Measurements from ENCODE around the gene BORCS6.

The BORCS6 gene

DNA sequence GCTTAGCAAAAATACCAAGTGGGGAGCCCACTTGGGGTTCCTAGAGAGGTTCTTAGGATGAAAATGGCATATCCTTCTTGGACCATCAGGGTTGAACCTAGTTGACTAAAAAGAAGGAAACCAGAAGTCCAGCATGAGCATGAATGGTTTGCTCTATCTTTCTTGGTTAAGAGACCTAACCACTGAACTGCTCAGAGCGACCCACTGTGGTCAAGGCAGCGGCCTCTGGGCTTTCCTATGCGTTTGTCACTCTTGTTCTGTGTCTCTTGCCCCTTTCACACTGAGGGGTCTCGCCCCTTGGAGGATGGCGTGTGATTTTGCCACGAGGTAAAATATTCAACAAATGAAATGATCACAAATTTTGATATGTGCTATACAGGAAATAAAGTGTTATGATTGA lies 526 bp upstream of the BORCS6 start:
- TF ChIP-seq, protein P1, sequence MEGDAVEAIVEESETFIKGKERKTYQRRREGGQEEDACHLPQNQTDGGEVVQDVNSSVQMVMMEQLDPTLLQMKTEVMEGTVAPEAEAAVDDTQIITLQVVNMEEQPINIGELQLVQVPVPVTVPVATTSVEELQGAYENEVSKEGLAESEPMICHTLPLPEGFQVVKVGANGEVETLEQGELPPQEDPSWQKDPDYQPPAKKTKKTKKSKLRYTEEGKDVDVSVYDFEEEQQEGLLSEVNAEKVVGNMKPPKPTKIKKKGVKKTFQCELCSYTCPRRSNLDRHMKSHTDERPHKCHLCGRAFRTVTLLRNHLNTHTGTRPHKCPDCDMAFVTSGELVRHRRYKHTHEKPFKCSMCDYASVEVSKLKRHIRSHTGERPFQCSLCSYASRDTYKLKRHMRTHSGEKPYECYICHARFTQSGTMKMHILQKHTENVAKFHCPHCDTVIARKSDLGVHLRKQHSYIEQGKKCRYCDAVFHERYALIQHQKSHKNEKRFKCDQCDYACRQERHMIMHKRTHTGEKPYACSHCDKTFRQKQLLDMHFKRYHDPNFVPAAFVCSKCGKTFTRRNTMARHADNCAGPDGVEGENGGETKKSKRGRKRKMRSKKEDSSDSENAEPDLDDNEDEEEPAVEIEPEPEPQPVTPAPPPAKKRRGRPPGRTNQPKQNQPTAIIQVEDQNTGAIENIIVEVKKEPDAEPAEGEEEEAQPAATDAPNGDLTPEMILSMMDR (IDR thresholded peaks at IDR 0.05; ENCODE audit: insufficient read depth, low read length), result no peak
- TF ChIP-seq GABPA (IDR thresholded peaks at IDR 0.05; ENCODE audit: low read depth) (no peak), POLR2AphosphoS5 (IDR thresholded peaks at IDR 0.05; ENCODE audit: low read depth) (no peak), SPI1 (IDR thresholded peaks at IDR 0.05; ENCODE audit: borderline replicate concordance, low read depth) (no peak)
- TF ChIP-seq, protein P2, sequence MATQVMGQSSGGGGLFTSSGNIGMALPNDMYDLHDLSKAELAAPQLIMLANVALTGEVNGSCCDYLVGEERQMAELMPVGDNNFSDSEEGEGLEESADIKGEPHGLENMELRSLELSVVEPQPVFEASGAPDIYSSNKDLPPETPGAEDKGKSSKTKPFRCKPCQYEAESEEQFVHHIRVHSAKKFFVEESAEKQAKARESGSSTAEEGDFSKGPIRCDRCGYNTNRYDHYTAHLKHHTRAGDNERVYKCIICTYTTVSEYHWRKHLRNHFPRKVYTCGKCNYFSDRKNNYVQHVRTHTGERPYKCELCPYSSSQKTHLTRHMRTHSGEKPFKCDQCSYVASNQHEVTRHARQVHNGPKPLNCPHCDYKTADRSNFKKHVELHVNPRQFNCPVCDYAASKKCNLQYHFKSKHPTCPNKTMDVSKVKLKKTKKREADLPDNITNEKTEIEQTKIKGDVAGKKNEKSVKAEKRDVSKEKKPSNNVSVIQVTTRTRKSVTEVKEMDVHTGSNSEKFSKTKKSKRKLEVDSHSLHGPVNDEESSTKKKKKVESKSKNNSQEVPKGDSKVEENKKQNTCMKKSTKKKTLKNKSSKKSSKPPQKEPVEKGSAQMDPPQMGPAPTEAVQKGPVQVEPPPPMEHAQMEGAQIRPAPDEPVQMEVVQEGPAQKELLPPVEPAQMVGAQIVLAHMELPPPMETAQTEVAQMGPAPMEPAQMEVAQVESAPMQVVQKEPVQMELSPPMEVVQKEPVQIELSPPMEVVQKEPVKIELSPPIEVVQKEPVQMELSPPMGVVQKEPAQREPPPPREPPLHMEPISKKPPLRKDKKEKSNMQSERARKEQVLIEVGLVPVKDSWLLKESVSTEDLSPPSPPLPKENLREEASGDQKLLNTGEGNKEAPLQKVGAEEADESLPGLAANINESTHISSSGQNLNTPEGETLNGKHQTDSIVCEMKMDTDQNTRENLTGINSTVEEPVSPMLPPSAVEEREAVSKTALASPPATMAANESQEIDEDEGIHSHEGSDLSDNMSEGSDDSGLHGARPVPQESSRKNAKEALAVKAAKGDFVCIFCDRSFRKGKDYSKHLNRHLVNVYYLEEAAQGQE (IDR thresholded peaks at IDR 0.05; ENCODE audit: insufficient replicate concordance, low read depth), result no peak
- H3K27ac ChIP-seq (replicated peaks), result peak overlapping the region; percentile 49
- no peaks in the 10 kb centered on the region for H3K27me3 ChIP-seq (ENCODE audit: insufficient read depth, poor library complexity, severe bottlenecking)
- no peak overlapping the region for H3K4me3 ChIP-seq (replicated peaks; ENCODE audit: insufficient read depth, low read length)
- DNase-seq (ENCODE audit: low read depth in 1 of 2, low spot score in 1 of 2), result no peak

DNA sequence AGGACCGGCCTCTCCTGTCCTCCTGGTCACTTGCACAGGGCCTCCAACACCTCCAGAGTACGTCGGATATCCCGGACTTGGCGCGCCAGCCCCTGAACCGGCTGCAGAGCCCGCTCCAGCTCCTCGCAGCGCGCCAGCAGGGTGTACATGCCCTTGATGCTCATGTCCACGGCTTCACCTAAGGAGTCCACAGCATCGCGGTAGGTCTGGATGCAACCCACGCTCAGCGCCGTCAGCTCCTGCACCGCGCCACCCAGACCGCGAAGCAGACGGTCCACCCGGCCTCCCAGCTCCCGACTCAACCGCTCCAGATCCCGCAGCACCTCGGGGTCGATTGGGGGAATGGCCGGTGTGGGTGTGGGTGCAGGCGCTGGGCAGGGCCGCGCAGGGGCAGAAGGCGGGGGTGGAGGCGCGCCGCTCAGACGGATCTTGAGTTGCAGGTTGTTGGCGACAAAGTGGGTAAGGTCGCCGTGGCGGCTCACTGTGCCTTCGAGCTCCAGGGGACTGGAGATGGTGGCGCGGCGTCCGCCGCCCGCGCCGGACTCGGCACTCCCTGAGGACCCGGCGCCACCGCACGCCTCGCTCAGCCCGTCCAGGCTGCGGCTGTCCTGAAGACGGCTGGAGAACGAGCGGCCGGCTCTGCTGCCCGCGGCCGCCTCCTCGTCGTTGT lies 804 bp downstream of the BORCS6 start:
- Histone ChIP-seq H3K27ac (replicated peaks) (peak overlapping the region; percentile 92), H3K4me3 (replicated peaks; ENCODE audit: insufficient read depth, low read length) (peak overlapping the region; percentile 60), H3K27me3 (ENCODE audit: insufficient read depth, poor library complexity, severe bottlenecking) (no peaks in the 10 kb centered on the region)
- TF ChIP-seq GABPA (IDR thresholded peaks at IDR 0.05; ENCODE audit: low read depth) (no peak), SPI1 (IDR thresholded peaks at IDR 0.05; ENCODE audit: borderline replicate concordance, low read depth) (no peak), POLR2AphosphoS5 (IDR thresholded peaks at IDR 0.05; ENCODE audit: low read depth) (no peak)
- TF ChIP-seq, protein P1 (IDR thresholded peaks at IDR 0.05; ENCODE audit: insufficient read depth, low read length), result no peak
- TF ChIP-seq, protein P2 (IDR thresholded peaks at IDR 0.05; ENCODE audit: insufficient replicate concordance, low read depth), result no peak
- DNase-seq (ENCODE audit: low read depth in 1 of 2, low spot score in 1 of 2), result no peak

DNA sequence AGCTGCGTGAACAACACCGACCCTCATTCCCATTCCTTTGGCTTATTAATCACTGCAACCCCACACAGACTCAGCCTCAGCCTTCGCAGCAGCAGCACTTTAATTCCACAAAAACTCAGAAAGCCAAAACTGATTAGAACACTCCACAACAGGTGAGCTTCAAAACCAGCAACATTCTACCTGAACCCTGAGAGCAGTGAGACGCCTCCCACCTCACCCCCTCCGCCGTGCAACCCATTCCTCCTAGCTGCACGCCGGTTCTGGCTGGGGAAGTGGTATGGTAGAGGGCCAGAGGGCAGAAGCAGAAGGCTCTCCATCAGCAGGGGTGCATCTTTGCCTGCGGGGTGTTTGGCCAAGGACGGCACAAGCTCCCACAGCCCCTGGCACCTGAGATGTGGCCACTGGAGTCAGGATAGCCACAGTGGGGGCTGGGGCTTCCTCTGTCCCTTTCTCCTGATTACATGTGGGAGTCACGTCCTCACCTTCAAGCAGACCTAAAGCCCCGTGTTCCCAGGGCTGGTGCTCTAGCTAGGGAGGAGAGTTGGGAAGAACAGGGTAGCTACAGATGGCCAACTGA lies 1.6 kb downstream of the BORCS6 start:
- TF ChIP-seq SPI1 (IDR thresholded peaks at IDR 0.05; ENCODE audit: borderline replicate concordance, low read depth), result no peak
- Histone ChIP-seq H3K27ac (replicated peaks) (0 out of 2 replicates have a peak overlapping the region, but pooled peaks have one; percentile 24), H3K27me3 (ENCODE audit: insufficient read depth, poor library complexity, severe bottlenecking) (no peaks in the 10 kb centered on the region)

DNA sequence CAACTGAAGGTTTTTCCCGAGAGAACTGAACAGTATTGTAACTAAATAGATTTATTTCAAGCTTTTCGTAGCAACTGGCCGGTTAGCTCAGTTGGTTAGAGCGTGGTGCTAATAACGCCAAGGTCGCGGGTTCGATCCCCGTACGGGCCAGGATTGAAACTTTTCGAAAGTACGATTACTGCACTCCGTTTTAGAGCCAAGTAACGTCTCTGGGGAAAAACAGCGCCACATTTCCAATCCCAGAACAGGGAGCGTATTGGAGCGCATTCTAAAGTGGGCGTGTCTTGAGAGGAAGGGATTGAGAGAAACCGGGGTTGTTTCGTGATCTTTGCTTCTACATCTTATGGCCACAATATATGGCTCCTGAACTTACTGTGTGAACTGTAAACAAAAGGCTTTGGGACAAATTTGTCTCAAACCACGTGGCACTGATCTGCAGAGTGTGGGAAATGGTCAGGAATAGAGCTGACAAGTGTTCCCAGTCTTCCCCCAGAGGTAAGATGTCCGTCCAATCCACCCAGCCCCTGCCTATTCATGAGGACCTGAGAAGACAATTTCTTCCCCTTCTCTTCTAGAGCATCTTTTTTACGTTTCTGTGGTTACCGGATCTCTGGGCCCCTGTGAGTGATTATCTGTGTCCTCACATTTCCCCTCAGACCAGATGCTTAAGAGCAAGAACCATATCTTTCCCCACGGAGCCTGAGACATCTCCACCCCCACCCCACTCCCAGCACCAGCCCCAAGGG lies 2.3 kb downstream of the BORCS6 start:
- Histone ChIP-seq H3K4me3 (replicated peaks; ENCODE audit: insufficient read depth, low read length) (peak overlapping the region; percentile 79), H3K27ac (replicated peaks) (peak overlapping the region; percentile 75), H3K27me3 (ENCODE audit: insufficient read depth, poor library complexity, severe bottlenecking) (no peaks in the 10 kb centered on the region)
- DNase-seq (ENCODE audit: low read depth in 1 of 2, low spot score in 1 of 2), result peak; percentile 75 to 89
- TF ChIP-seq SPI1 (IDR thresholded peaks at IDR 0.05; ENCODE audit: borderline replicate concordance, low read depth), result peak; percentile 16; the same call in 1 of the 2 replicates
- TF ChIP-seq, protein P1 (IDR thresholded peaks at IDR 0.05; ENCODE audit: insufficient read depth, low read length), result no peak

More for the DNA sequence above, 1.6 kb downstream of the BORCS6 start:
- peak overlapping the region; percentile 60 for H3K4me3 ChIP-seq (replicated peaks; ENCODE audit: insufficient read depth, low read length)
- DNase-seq (ENCODE audit: low read depth in 1 of 2, low spot score in 1 of 2), result no peak

Measured in HL-60 (cell line).